Dendritic cell treated with granulocyte-macrophage colony-stimulating factor and Interleukin-4, amounts not matched to agents 40 ng/mL and 50 ng/mL, for 4 days (primary cell): ENCODE results near the gene DMD.

Experiments used
- H3K27ac Mint-ChIP-seq: one replicate; pipeline ENCODE4 v1.8.0; 2022; ENCODE audit warnings: mild to moderate bottlenecking, mixed read lengths
- H3K27me3 Mint-ChIP-seq: one replicate; pipeline ENCODE4 v1.8.0; 2022; ENCODE audit warnings: mild to moderate bottlenecking, mixed read lengths
- H3K36me3 Mint-ChIP-seq: one replicate; pipeline ENCODE4 v1.8.0; 2022; ENCODE audit warnings: low read depth, mixed read lengths
- H3K4me1 Mint-ChIP-seq: one replicate; pipeline ENCODE4 v1.8.0; 2022; ENCODE audit warnings: low read depth, mixed read lengths
- H3K4me3 Mint-ChIP-seq: one replicate; pipeline ENCODE4 v1.8.0; 2022; ENCODE audit warnings: mild to moderate bottlenecking, moderate library complexity, mixed read lengths
- H3K9me3 Mint-ChIP-seq: one replicate; pipeline ENCODE4 v1.8.0; 2022; ENCODE audit warnings: mixed read lengths
- intact Hi-C: fragments of 100-400 bp; cut with micrococcal nuclease; formaldehyde crosslinking; loops from one replicate; pipeline ENCODE4 v1.15.0; 2022

Gene DMD

GRCh38 chrX:31547816-31548215, 1663.5 kb downstream of the DMD start:
- Mint-ChIP-seq H3K36me3 (no peaks in the 10 kb centered on the region), H3K27me3 (no peaks in the 10 kb centered on the region), H3K4me3 (no peak overlapping the region), H3K4me1 (no peaks in the 10 kb centered on the region), H3K27ac (no peak overlapping the region), H3K9me3 (no peaks in the 10 kb centered on the region)
- intact Hi-C loops, result no loop called here

GRCh38 chrX:31547416-31547815, 1663.9 kb downstream of the DMD start:
- Mint-ChIP-seq H3K27me3 (no peaks in the 10 kb centered on the region), H3K36me3 (no peaks in the 10 kb centered on the region), H3K4me1 (no peaks in the 10 kb centered on the region), H3K9me3 (no peaks in the 10 kb centered on the region), H3K27ac (no peak overlapping the region), H3K4me3 (no peak overlapping the region)
- intact Hi-C loops, result no loop called here

GRCh38 chrX:31546126-31546525, 1665.2 kb downstream of the DMD start:
- no peak overlapping the region for H3K4me3 Mint-ChIP-seq
- no peak overlapping the region for H3K27ac Mint-ChIP-seq
- intact Hi-C loops, result no loop called here
- no peaks in the 10 kb centered on the region for H3K9me3 Mint-ChIP-seq
- H3K36me3 Mint-ChIP-seq, result no peaks in the 10 kb centered on the region
- H3K4me1 Mint-ChIP-seq, result no peaks in the 10 kb centered on the region
- no peaks in the 10 kb centered on the region for H3K27me3 Mint-ChIP-seq

DNA sequence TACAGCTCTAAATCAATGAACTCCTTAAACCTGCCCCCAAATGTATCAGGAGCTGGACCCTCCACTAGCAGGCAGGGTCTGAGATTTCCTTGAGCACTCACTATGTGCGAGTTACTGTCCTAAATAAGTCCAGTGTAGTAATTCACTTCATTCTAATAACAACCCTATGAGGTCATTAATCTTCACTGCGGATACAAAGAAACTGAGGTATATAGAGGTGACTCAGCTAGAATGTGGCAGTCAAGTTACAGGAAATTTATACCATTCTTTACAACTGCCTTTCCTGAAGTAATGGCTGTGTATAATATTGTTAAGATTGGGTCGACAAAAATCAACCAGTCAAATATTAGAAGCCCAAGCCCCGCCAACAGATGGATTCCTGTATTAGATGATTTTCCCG, 1665.6 kb downstream of the DMD start:
- Mint-ChIP-seq H3K9me3 (no peaks in the 10 kb centered on the region), H3K4me3 (no peak overlapping the region), H3K27me3 (no peaks in the 10 kb centered on the region), H3K27ac (no peak overlapping the region), H3K36me3 (no peaks in the 10 kb centered on the region), H3K4me1 (no peaks in the 10 kb centered on the region)
- intact Hi-C loops, result no loop called here

GRCh38 chrX:31545191-31545590, 1666.2 kb downstream of the DMD start:
- H3K27ac Mint-ChIP-seq, result no peak overlapping the region
- no peak overlapping the region for H3K4me3 Mint-ChIP-seq
- no peaks in the 10 kb centered on the region for H3K36me3 Mint-ChIP-seq
- H3K27me3 Mint-ChIP-seq, result no peaks in the 10 kb centered on the region
- no peaks in the 10 kb centered on the region for H3K4me1 Mint-ChIP-seq
- intact Hi-C loops, result no loop called here
- H3K9me3 Mint-ChIP-seq, result no peaks in the 10 kb centered on the region

- no peaks in the 10 kb centered on the region for H3K4me1 Mint-ChIP-seq
- no peaks in the 10 kb centered on the region for H3K36me3 Mint-ChIP-seq
- H3K27ac Mint-ChIP-seq, result no peak overlapping the region
- no peaks in the 10 kb centered on the region for H3K27me3 Mint-ChIP-seq
- H3K9me3 Mint-ChIP-seq, result no peaks in the 10 kb centered on the region
- H3K4me3 Mint-ChIP-seq, result no peak overlapping the region
- intact Hi-C loops, result no loop called here
Measured at GRCh38 chrX:31543634-31544033, 1667.7 kb downstream of the DMD start.

GRCh38 chrX:31542566-31542965, 1668.8 kb downstream of the DMD start:
- Mint-ChIP-seq H3K27ac (no peak overlapping the region), H3K36me3 (no peaks in the 10 kb centered on the region), H3K4me3 (no peak overlapping the region), H3K27me3 (no peaks in the 10 kb centered on the region), H3K4me1 (no peaks in the 10 kb centered on the region), H3K9me3 (no peaks in the 10 kb centered on the region)
- intact Hi-C loops, result no loop called here

DNA sequence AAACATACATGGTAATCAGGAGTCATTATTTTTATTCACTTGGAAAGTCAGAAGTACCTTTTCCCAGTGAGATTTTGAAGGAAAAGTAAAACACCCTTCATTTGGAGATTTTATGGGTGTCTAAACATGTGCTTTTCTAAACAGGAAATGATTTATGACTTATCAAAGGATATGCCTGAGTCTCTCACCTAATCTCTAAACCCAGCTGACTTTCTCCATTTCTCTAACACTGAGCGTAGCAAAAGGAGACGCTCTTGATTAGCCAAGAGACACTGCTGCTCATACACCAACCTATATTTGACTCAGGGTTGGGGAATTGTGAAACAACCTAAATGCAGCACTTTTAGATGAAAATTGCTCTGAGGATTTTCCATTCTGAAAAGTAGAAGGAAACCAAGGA, 1671.0 kb downstream of the DMD start:
- Mint-ChIP-seq H3K27ac (no peak overlapping the region), H3K4me1 (no peaks in the 10 kb centered on the region), H3K36me3 (no peaks in the 10 kb centered on the region), H3K4me3 (no peak overlapping the region), H3K27me3 (no peaks in the 10 kb centered on the region), H3K9me3 (peaks cover 10% of the 10 kb centered on the region)
- intact Hi-C loops, result no loop called here

- intact Hi-C loops, result no loop called here
- Mint-ChIP-seq H3K4me3 (no peak overlapping the region), H3K27me3 (no peaks in the 10 kb centered on the region), H3K36me3 (no peaks in the 10 kb centered on the region), H3K4me1 (no peaks in the 10 kb centered on the region), H3K27ac (no peak overlapping the region), H3K9me3 (no peaks in the 10 kb centered on the region)
Measured at GRCh38 chrX:31527455-31528126, 1683.8 kb downstream of the DMD start.

GRCh38 chrX:31523884-31524536, 1687.3 kb downstream of the DMD start:
- no peaks in the 10 kb centered on the region for H3K4me1 Mint-ChIP-seq
- H3K27me3 Mint-ChIP-seq, result no peaks in the 10 kb centered on the region
- no peaks in the 10 kb centered on the region for H3K9me3 Mint-ChIP-seq
- H3K27ac Mint-ChIP-seq, result no peak overlapping the region
- H3K4me3 Mint-ChIP-seq, result no peak overlapping the region
- intact Hi-C loops, result no loop called here
- no peaks in the 10 kb centered on the region for H3K36me3 Mint-ChIP-seq

- H3K9me3 Mint-ChIP-seq, result no peaks in the 10 kb centered on the region
- intact Hi-C loops, result no loop called here
- H3K27me3 Mint-ChIP-seq, result no peaks in the 10 kb centered on the region
- H3K4me3 Mint-ChIP-seq, result no peak overlapping the region
- no peak overlapping the region for H3K27ac Mint-ChIP-seq
- no peaks in the 10 kb centered on the region for H3K4me1 Mint-ChIP-seq
- H3K36me3 Mint-ChIP-seq, result no peaks in the 10 kb centered on the region
Measured at GRCh38 chrX:31522760-31523159, 1688.6 kb downstream of the DMD start.

DNA sequence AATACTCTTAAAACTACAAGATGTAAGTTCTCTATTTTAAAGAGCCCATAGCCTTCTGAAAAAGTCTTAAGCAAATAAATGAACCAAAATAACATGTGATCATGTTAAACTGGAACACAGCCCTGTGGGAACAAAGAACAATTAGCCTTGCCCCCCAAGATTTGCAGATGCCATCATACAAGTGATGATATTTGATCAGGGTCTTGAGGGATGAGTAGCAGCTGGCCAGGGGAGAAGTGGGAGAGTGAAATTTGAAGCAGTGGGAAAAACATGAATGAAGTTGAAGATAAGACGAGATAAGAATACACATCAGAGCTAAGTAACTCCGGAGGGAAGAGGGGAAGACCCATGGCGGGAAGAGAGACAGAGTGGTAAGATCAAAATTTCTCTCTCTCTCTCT, 1689.4 kb downstream of the DMD start:
- H3K36me3 Mint-ChIP-seq, result no peaks in the 10 kb centered on the region
- H3K27me3 Mint-ChIP-seq, result no peaks in the 10 kb centered on the region
- intact Hi-C loops, result no loop called here
- no peak overlapping the region for H3K27ac Mint-ChIP-seq
- no peaks in the 10 kb centered on the region for H3K4me1 Mint-ChIP-seq
- H3K4me3 Mint-ChIP-seq, result no peak overlapping the region
- H3K9me3 Mint-ChIP-seq, result no peaks in the 10 kb centered on the region

GRCh38 chrX:31516527-31516926, 1694.8 kb downstream of the DMD start:
- no peak overlapping the region for H3K4me3 Mint-ChIP-seq

GRCh38 chrX:31508338-31508737, 1703.0 kb downstream of the DMD start:
- Mint-ChIP-seq H3K4me1 (no peaks in the 10 kb centered on the region), H3K36me3 (no peaks in the 10 kb centered on the region), H3K27ac (no peak overlapping the region), H3K27me3 (no peaks in the 10 kb centered on the region), H3K4me3 (no peak overlapping the region), H3K9me3 (no peaks in the 10 kb centered on the region)
- intact Hi-C loops, result no loop called here

More at GRCh38 chrX:31516527-31516926, 1694.8 kb downstream of the DMD start:
- Mint-ChIP-seq H3K27ac (no peak overlapping the region), H3K27me3 (no peaks in the 10 kb centered on the region), H3K4me1 (no peaks in the 10 kb centered on the region), H3K36me3 (no peaks in the 10 kb centered on the region), H3K9me3 (no peaks in the 10 kb centered on the region)
- intact Hi-C loops, result no loop called here

DNA sequence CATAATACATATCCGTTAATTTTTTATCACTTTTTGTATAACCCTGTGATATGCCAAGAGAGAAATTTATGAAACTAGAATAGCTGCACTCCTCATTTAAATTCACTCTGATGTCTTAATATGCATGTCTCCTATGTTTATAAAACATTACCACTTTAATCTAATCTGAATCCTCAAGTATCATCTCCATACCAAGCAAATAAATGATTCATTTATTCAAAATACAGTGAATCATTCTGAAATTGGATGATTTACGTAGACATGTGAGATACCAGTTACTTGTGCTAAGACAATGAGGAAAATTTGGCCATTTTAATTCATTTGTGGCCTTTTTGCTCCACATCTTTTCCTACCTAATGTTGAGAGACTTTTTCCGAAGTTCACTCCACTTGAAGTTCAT, 1704.4 kb downstream of the DMD start:
- no peaks in the 10 kb centered on the region for H3K27me3 Mint-ChIP-seq
- H3K27ac Mint-ChIP-seq, result no peak overlapping the region
- no peaks in the 10 kb centered on the region for H3K4me1 Mint-ChIP-seq
- no peaks in the 10 kb centered on the region for H3K36me3 Mint-ChIP-seq
- no peak overlapping the region for H3K4me3 Mint-ChIP-seq
- intact Hi-C loops, result no loop called here
- no peaks in the 10 kb centered on the region for H3K9me3 Mint-ChIP-seq
